ENCODE data around the gene UCHL3. TPM values are rescaled to one million over a fixed set of nuclear protein-coding genes. Genes with fewer than 3 reads are reported as not detected.

Gene UCHL3
- total RNA-seq, 3 donors from 2014 or later = 29.2 to 33.2 (median 29.6) TPM

- DNase-seq (ENCODE audit: low spot score in 2 of 2) = no peak
- TF ChIP-seq POLR2AphosphoS5 (IDR thresholded peaks at IDR 0.05) (no peak), POLR2A (IDR thresholded peaks at IDR 0.05) (no peak), CTCF (IDR thresholded peaks at IDR 0.05) (no peak)
- Histone ChIP-seq H3K4me1 (peaks cover 0 to 4% of the 10 kb centered on the region in 2 donors), H3K9me3 (no peaks in the 10 kb centered on the region), H3K27ac (peak overlapping the region; percentile 88 to 97), H3K27me3 (no peaks in the 10 kb centered on the region), H3K36me3 (no peaks in the 10 kb centered on the region), H3K4me3 (peak overlapping the region; percentile 58 to 84 (median 74))
- intact Hi-C loops (cut with DNase I; ENCODE audit: low total_unique reads) = no loop called here
Measured at GRCh38 chr13:75635101-75635827, 85.7 kb downstream of the UCHL3 start.

GRCh38 chr13:75635828-75636435 lies 86.3 kb downstream of the UCHL3 start, which contains the start of gene LMO7:
Gene LMO7 (plus strand): TSS chr13:75636330. CDS start chr13:75636658, 328 bp downstream.
- intact Hi-C loops (cut with DNase I; ENCODE audit: low total_unique reads) = no loop called here
- peaks cover 0 to 4% of the 10 kb centered on the region in 2 donors for H3K4me1 ChIP-seq
- peak; percentile 57 to 64 for DNase-seq (ENCODE audit: low spot score in 2 of 2)
- H3K27ac ChIP-seq = peak within 1 kb of the TSS; percentile 88 to 97
- no peaks in the 10 kb centered on the region for H3K9me3 ChIP-seq
- H3K27me3 ChIP-seq = no peaks in the 10 kb centered on the region
- TF ChIP-seq POLR2A (IDR thresholded peaks at IDR 0.05) (no peak), CTCF (IDR thresholded peaks at IDR 0.05) (no peak), POLR2AphosphoS5 (IDR thresholded peaks at IDR 0.05) (no peak)
- no peaks in the 10 kb centered on the region for H3K36me3 ChIP-seq
- H3K4me3 ChIP-seq = peak within 1 kb of the TSS; percentile 58 to 84 (median 74)

DNA sequence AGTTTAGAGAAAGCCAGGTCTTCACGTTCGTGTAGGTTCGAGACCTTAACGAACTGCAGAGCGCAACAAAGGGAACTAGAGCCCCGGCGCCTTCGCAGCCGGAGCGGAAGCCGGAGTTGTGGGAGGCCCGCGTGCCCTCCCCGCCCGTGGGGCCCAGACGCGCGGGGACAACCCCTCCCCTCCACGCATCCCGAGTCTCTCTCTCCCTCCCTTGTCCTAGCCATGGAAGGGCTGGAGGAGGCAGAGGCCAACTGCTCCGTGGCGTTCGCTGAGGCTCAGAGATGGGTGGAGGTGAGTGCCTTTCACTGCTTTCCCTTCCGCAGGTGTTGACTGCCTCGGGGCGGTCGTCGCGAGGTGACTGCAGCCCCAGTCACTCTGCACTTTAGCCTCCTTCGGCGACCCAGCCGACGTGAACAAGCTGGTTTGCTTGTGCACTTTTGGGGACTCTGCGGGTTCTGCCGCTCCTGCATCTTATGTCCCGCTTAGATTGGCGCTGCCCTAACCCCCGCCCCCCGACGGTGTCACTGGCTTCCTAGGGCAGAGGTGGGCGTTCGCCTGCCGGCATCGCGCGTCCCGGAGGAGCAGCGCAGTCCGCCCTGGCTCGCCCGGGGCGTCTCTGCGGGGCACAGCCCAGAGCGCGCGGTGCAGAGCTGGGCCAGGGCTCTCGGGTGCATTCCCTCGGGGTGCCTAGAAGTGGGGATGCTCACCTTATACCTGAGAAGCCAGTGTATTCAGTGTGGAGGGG lies 87.0 kb downstream of the UCHL3 start:
- H3K9me3 ChIP-seq = no peaks in the 10 kb centered on the region
- no peaks in the 10 kb centered on the region for H3K36me3 ChIP-seq
- H3K27ac ChIP-seq = peak overlapping the region; percentile 88 to 97
- DNase-seq (ENCODE audit: low spot score in 2 of 2) = no peak
- TF ChIP-seq POLR2A (IDR thresholded peaks at IDR 0.05) = no peak
- no peak for TF ChIP-seq CTCF (IDR thresholded peaks at IDR 0.05)
- TF ChIP-seq POLR2AphosphoS5 (IDR thresholded peaks at IDR 0.05) = peak in 1 of 3 donors; percentile 8
- intact Hi-C loops (cut with DNase I; ENCODE audit: low total_unique reads) = no loop called here
- peaks cover 0 to 4% of the 10 kb centered on the region in 2 donors for H3K4me1 ChIP-seq
- peak overlapping the region; percentile 58 to 84 (median 74) for H3K4me3 ChIP-seq
- H3K27me3 ChIP-seq = no peaks in the 10 kb centered on the region

GRCh38 chr13:75637181-75637750 lies 87.7 kb downstream of the UCHL3 start:
- TF ChIP-seq POLR2AphosphoS5 (IDR thresholded peaks at IDR 0.05) (no peak), POLR2A (IDR thresholded peaks at IDR 0.05) (no peak), CTCF (IDR thresholded peaks at IDR 0.05) (no peak)
- H3K27ac ChIP-seq = no peak overlapping the region
- no peaks in the 10 kb centered on the region for H3K27me3 ChIP-seq
- no peaks in the 10 kb centered on the region for H3K36me3 ChIP-seq
- peak overlapping the region; percentile 58 to 84 (median 74) for H3K4me3 ChIP-seq
- peaks cover 0 to 4% of the 10 kb centered on the region in 2 donors for H3K4me1 ChIP-seq
- H3K9me3 ChIP-seq = no peaks in the 10 kb centered on the region
- intact Hi-C loops (cut with DNase I; ENCODE audit: low total_unique reads) = no loop called here
- no peak for DNase-seq (ENCODE audit: low spot score in 2 of 2)
